ENCODE data around the gene COQ10A.

GRCh38 chr12:56260921-56261320 is 5.8 kb upstream of the COQ10A start:
- no peak for TF ChIP-seq POLR2AphosphoS5 (IDR thresholded peaks at IDR 0.05)
- TF ChIP-seq POLR2A (IDR thresholded peaks at IDR 0.05) = no peak
- no peak for TF ChIP-seq CTCF (IDR thresholded peaks at IDR 0.05)
- no peak for TF ChIP-seq EP300 (IDR thresholded peaks at IDR 0.05; ENCODE audit: low read depth)
